NCI-H146 (cell line): ENCODE data around the gene PSTPIP1.

Experiments used
- DNase-seq: peaks from one replicate; lab custom pipeline; 2025; lab: John Stamatoyannopoulos, UW

PSTPIP1 gene

DNA sequence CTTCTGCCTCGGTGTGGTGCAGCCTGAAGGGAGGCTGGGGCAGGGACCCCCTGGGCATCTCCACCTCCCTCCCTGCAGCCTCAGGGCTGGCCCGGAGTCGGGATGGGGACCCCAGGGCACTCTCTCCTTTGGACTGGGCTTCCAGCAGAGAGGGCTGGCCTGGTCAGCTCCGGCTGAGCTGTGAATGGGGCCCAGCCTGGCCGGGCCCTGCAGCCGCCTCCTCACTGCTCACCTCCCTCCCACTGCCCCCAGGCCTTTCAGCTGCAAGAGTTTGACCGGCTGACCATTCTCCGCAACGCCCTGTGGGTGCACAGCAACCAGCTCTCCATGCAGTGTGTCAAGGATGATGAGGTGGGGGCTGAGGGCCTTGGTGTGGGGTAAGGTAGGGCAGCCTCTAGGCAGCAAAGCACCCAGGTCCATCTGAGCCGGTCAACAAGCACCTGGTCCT is 36.0 kb downstream of the PSTPIP1 start:
- DNase-seq, result no peak

DNA sequence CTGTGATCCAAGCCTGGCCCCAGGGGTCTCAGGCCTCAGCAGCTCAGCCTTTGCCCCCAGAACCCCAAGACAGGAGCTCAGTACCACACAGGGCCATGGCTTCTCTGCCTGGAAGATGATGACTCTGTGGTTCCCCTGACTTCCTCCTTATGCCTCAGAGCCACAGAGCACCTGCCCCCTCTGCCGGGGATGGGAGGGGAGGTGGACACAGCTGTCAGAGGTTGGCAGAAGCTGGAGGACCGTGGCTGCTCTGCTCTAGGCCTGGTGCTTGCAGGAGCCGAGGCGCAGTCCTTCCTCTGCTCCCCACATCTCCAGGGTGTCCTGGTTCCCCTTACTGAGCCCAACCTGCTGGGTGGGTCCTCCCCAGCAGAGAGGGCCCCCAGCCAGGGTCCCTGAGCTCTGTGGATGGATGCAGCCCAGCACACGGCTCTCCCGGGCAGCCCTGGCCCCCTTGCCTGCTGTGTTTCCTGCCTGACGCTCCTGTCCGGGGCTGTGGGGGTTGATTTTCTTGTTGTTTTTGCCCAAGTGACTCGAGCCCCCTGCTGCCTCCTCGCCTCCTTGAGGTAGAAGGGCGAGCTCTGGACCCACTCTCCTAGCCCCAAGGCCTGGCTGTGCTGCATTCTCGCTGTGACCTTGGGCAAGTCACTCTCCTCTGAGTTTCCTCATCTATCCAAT is 36.6 kb downstream of the PSTPIP1 start:
- peak; percentile 67 for DNase-seq

DNA sequence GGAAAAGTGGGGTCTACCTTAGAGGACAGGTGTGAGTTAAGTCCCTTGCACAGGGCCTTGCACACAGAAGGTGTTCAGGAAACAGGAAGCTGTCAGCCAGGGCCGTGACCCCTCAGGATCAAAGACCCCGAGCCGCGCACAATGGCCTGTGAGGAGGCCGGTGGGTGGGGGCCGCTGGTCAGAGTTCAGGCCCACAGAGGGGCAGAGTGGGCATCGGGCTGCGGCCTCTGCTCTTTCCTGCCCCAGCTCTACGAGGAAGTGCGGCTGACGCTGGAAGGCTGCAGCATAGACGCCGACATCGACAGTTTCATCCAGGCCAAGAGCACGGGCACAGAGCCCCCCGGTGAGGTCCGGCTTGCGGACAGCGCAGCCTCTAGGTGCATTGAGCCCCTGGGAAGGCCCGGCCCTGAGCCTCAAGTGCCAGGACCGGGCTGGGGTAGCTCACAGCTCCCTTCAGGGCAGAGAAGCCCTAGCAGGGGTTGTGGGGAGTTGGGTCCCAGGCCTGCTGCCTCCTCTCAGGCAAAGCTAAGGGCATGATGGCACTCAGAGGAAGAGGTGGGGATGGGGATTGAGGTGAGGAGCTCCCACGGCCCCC is 37.2 kb downstream of the PSTPIP1 start:
- no peak for DNase-seq

DNA sequence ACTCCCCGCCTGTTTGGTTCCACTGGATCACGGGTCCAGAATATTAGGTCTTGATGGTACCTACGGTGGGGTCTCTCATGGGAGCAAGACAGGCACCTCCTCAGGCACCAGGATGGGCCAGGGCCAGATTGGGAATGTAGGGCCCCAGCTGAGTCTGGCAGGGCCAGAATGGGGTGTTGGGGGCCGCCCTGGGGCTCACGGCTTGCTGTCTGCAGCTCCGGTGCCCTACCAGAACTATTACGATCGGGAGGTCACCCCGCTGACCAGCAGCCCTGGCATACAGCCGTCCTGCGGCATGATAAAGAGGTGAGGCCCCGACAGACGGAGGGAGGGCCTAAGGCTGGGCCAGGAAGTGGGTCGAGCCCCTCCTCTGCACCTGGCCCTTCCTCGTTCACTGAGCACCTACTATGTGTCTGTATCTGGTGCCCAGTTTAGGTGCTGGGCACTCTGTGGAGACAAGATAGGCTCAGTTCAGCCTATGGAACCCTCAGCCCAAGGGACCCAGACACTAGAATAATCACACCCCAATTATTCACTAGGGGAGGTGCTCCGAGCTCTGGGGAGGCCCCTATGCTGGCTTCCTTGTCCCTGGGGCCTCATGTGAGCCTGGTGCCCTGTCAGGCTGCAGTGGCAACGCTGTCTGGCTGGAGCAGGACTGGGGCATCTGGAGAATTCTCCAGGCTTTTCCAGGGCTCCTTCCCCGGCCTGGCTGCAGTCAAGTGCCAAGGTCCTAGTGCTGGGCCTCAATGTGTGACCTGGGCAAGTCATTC is 37.9 kb downstream of the PSTPIP1 start:
- DNase-seq, result no peak

DNA sequence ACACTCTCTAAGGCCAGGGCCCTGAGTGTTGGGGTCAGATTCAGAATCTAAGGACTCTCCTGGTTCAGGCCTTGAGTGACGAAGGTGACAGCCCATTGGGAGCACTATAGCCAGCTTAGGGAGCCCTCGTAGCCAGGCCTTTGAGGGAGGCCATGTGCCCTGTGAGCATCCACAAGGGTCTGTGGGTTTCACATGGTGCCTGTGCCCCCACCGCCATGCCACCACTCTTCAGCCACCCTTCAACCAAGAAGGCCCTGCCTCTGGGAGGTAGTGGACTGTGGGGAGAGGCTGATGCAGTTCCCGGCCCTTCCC is 38.4 kb downstream of the PSTPIP1 start:
- DNase-seq, result no peak

DNA sequence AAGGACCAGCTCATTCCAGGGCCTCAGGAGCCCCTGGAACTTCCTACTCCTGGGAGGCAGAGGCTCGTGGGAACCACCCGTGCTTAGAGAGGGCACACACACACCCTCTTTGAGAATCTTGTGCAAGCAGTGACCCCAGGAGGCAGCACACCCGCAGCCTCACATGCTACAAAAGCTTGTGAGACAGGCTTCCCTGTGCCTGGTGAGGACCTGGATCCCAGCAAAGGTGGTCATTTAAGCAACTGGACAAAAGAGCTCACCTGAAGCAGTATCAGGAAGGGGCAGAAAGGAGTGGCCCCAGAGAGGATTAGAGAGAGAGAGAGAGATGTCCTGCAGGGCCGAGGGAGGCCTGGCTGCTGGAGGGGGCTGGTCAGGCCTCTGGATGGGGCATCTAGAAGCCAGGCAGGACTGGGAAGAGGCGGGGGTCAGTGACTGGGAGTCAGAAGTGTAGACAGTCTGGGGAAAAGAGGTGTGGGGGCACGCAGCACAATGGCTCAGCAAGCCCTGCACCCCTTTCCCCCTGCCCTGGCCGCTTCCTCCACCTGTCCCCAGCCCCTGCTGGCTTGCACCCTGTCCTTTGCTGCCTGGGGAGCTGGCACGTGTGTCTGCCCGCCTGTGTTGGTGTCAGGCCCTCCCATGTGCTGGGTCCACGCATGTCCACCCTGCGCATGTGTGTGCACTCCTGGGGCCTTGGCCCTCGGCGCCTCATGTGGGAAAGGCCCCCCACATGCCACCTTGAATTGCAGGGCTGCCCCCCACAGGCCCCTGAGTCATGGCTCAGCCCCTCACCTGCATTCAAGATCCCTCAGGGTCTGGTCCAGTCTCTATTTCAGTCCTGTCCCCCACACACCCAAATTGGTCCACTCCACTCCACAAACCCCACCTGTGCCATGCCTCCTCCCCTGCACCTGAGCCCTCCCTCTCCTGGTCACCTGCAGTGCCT is 39.1 kb downstream of the PSTPIP1 start:
- DNase-seq, result no peak

DNA sequence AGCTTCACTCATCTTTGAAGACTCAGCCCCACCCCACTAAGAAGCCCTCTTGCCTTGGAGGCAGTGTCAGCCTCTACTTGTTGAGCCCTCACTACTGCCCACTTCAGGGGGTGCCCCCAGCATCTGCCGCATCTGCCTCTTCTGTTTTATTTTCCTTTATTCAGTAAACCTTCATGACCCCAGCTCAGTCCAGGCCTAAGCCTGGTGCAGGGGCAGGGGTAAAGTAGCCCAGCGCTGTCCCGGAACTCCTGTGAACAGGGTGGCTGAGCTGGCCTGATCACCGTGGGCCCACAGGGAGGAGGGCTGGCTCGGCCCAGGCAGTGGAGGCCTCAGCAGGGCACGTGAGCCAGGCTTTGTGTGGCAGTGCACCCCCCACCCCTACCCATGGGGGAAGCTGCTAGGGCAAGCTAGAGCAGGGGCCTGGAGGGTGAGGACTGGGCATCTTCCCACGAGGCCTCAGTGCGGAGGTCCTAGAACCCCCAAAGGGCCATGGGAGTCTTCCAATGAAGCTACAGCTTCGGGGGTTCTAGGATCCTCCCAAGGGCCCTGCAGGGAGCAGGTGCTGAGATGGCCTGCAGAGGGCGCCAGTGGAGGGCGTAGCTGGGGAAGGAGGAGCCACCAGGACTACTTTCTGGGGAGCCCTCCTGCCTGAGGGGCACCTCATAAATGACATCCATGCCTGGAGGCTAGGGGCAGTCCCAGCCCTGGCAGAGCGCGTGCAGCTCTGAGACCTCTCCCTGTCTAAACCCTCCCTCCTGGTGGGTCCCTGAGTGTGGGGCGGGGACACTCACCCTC is 40.0 kb downstream of the PSTPIP1 start:
- DNase-seq, result no peak

DNA sequence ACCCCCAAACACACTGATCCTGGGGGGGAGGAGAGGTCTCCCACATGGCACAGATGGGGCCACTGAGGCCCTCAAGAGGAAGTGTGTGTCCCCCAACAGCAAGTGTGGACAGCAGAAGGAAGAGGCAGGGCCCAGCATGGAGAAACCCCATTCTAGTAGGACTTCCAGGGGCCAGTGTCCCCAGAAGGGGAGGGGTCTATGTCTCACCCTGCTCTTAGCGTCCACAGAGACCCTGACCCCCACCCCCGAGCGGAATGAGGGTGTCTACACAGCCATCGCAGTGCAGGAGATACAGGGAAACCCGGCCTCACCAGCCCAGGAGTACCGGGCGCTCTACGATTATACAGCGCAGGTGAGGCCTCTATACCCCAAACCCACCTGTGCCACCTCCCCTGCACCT is 40.7 kb downstream of the PSTPIP1 start:
- DNase-seq, result no peak

DNA sequence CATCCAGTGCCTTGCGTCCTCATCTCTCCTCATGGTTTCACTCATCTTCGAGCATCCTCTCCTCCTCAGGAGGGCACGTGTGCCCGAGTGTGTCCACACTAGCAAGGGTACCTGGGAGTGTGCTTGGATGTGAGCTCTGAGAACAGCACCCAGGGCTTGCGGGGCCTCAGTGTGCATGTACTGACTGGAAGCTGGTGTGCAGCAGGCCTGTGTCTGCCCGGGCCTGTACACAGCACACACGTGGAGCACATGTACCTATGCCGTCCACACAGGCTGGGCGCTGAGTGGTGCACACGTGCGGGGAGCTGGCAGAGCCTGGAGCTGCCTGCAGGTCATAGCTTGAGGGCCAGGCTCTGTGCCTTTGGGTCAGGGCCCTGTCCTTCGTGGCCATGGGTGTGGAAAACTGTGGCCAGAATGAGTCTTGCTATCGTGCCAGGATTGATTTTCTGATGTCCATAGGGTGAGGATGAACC is 41.1 kb downstream of the PSTPIP1 start:
- no peak for DNase-seq

DNA sequence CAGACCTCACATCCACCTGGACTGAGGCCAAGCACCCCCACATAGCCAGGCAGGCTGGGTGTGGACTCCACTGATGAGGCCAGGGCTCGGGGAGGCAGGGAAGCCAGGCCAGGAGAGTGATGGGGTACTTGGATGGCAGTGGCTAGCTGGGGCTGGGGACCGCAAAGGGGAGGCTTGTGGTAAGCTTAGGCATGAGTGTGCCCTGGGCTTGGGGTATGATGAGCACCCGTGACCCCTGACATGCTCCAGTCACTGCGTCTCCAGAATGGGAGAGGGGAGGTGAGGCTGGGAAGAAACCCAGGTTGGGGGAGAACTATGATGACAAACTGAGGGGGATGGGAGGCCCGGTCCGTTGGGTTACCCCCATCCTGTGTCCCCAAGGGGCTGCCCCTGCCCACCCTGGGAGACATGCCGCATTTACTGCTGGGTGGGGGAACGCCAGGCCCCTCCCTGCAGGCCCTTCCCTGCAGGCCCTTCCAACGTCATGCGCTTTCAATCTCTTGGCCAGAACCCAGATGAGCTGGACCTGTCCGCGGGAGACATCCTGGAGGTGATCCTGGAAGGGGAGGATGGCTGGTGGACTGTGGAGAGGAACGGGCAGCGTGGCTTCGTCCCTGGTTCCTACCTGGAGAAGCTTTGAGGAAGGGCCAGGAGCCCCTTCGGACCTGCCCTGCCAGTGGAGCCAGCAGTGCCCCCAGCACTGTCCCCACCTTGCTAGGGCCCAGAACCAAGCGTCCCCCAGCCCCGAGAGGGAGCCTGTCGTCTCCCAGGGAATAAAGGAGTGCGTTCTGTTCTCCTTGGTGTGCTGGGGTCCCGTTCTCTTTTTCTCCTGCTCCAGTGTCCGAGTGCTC is 41.8 kb downstream of the PSTPIP1 start:
- DNase-seq, result no peak

DNA sequence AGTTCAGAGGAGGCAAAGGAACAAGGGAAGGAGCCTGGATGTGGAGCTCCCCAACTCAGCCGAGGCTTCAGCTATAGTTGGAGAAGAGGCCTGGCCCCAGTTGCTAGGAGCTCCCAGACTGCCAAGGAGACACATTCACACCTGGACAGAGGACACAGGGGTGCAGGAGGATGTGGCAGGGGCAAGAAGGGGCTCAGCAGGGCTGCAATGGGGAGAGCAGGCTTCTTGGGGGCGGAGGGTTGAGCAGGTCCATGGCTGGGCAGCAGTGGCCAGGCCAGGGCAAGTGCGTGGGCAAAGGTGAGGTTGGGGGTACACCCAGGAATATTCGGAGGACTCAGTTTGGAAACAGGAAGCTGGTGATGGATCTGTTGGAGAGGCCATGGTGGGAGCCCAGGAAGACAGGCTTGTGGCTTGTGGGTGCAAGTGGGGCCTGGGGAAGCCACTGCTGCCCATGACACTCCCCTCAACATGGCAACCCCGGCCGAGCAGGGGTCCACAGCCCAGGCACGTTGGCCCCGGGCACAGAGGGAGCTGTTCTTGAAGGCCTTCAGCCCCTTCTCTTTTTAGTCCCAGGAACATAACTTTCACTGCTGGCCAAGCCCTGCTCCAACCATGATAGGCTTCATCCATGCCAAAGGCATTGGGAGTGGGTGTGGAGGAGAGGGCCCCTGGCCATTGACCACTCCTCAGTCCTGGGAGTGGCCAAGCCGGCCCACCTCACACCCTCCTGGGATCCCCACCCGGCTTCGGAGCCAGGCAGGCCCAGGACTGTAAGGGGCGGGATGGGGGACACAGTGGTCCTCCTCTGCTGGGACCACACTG is 42.7 kb downstream of the PSTPIP1 start:
- DNase-seq, result no peak

DNA sequence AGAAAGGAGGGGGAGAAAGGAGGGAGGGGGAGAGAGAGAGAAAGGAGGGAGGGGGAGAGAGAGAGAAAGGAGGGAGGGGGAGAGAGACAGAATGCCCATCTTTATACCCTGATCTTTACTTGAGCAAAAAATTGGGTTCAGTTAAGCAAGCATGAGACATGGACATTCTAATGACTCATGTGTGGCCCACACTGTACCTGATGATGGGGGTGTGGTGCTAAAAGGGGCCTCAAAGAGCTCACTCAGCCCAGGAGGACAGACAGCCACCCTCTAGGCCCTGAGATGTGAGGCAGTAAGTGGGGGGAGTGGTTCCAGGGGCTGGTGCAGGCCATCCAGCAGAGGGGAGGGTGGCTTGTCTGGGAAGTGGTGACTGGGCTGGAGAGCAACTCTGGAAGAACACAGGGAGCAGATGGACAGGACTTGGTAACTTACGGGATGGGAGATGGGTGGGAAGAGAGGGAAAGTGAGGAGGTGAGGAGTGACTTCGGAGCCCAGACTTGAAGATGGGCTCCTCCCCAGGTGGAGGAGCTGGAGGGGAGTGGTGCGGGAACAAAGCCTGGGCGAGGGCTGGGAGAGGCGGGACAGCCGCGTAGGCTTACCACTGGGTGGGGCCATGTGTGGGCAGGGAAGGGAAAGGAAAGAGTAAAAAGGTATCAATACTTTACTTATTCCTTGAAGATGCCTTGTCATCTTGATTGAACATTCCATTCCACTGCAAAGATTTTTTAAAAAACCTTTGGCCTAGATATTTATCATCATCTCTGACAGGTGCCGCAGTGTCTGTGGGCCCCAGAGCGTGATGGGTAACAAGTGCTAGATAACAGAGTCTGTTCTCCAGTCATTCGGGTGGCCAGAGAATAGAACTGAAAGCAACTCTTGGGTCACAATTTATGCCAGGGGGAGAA is 43.6 kb downstream of the PSTPIP1 start:
- DNase-seq, result no peak

DNA sequence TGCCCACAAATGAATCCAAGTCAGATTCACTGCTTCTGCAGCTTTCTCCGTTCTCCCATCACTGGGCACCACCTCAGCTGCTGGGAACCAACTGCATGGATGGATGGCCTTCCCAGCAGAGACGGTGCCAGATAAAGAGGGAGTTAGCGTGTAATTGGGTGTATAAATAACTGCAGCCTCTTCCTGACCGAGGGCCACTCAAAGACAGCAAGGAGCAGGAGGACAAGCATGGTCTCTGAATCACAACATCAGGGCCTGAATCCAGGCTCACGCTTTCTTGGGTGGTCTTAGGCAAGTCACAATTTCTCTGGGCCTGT is 44.2 kb downstream of the PSTPIP1 start:
- no peak for DNase-seq

DNA sequence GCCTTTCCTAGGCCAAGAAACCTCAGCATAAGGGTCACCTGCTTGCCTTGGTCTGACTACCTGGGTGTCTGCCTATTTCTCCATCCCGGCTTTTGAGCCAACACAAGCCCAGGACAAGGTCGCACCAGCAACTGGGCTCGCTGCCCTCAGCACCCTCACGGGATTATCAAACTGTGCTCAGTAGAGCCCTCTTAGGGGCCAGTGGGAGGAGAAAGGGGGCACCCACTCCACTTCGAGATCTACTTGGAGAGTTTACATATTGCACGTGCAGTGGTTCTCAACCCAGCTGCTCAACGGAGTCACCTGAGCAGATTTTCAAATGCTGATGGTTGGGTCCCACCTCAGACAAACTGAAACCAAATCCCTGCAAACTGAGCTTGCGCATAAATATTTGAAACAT is 44.9 kb downstream of the PSTPIP1 start:
- DNase-seq, result no peak

DNA sequence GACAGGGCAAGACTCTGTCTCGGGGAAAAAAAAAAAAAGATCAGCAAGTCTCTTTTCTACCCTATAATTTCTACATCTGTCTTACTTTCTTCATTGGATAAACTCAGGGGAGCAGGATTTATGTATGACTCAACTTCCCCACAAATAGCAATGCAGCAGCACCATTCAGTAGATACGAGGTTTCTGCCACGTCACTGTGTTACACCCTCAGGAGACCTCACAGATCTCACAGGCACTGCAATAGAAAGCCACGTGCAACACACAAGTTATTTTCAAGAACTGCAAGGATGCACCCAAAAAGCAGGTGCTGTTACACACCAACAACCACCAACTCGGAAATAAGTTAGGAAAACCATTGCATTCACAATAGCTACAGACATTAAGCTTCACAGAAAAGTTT is 45.7 kb downstream of the PSTPIP1 start:
- DNase-seq, result no peak

DNA sequence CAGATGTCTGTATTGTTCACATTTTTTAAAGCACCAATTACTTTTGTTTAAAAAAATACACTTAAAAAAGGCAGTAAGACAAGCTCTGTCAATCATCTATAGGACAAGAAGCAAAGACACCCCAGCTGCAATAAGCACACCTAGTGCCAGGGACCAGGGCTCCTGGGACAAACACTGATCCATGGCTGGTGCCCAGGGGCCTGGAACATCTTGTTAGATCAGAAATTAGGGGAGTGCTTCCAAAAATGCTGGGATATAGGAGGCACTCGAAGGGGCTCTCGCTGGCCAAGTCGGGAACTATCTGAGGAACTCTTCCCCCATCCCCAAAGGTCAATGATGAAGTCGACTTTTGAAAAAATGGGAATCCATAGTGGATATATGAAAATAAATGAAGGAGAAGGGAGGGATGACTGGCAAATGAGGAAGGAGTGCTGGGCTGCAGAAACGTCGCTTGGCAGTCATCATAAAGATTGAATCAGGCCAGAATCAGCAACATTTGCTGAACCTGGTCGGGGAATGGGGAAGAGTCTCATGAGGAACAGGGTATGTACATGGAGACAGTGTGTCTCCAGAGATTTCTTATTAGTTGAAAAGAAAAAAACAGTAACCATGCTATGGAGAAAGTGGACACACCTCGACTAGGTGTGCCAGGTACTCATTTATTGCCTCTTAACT is 47.5 kb downstream of the PSTPIP1 start:
- no peak for DNase-seq

DNA sequence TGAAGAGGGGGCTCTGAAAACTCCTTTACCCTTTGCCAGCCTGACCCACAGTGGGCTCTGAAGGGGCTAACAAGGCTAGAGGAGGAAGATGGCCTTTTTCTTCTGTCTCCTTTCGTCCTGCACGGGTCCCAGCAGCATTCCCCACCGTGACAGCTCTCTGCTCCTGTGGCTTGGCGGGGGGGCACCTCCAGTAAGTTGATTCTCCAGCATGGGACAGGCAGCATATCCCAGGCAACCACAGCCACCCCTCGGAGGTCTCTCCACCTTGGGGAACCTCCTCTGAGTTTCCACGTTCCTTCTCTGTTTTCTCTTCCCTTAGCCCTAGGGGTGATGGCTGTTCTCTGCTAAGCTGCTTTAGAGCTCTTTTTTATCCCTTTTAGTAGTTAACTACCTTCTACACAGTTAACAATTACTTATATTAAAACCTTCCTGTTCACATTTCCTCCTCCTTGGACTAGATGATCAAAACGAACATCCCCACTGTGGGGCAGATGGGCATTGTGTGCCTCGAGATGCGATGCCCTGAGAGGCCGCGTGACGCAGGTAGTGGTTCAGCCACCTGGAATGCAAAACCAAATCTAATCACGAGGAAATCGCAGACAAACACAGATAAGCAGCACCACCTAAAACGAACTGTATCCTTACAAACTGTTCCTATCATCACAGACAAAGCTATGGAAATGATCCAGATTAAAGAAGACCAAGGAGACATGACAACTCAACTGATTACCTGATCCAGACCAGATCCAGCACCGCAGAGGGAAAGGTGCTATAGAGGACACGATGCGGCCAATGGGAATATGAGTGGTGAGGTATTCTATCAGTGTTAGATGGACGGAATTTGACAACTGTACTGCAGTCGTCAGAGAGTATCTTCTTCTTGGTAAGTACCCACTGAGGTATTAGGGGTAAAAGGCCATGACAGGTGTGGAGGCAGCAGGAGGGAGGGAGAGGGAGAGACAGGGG is 48.3 kb downstream of the PSTPIP1 start:
- no peak for DNase-seq
